Mesothelial cell of epicardium (in vitro differentiated cells): ENCODE results near the gene TARBP1. TPM values are rescaled to one million over a fixed set of nuclear protein-coding genes. Genes with fewer than 3 reads are reported as not detected.

Experiments
- DNase-seq, 2 experiments: peaks; one replicate each; pipeline ENCODE4 v3.0.0; 2021; ENCODE audit warnings: low spot score in 2 of 2; ENCODE audit not compliant: unreplicated experiment in 2 of 2
- H3K27ac Mint-ChIP-seq: 2 replicates; pipeline ENCODE4 v1.8.0; 2021; ENCODE audit warnings: mixed read lengths
- H3K27me3 Mint-ChIP-seq: 2 replicates; pipeline ENCODE4 v1.8.0; 2021; ENCODE audit warnings: low read depth, mixed read lengths
- H3K36me3 Mint-ChIP-seq: 2 replicates; pipeline ENCODE4 v1.8.0; 2021; ENCODE audit warnings: mixed read lengths
- H3K4me1 Mint-ChIP-seq: 2 replicates; pipeline ENCODE4 v1.8.0; 2021; ENCODE audit warnings: mixed read lengths
- H3K4me3 Mint-ChIP-seq: 2 replicates; pipeline ENCODE4 v1.8.0; 2021; ENCODE audit warnings: mild to moderate bottlenecking, moderate library complexity, mixed read lengths
- H3K9me3 Mint-ChIP-seq: 2 replicates; pipeline ENCODE4 v1.8.0; 2021; ENCODE audit warnings: mixed read lengths
- total RNA-seq: library from RNA; stranded (reverse); gene quantifications from 3 replicates; pipeline ENCODE4 v1.2.1, GENCODE V29; 2021
- TF ChIP-seq, protein P1 (sequence below): fragments of 200-600 bp; sonication (generic); IDR thresholded peaks from one replicate; pipeline ENCODE4 v1.5.0; 2021; ENCODE audit warnings: antibody characterized with exemption; ENCODE audit not compliant: unreplicated experiment

TARBP1 gene
- total RNA-seq, 1 donor from 2014 or later, result 66.1 TPM

DNA sequence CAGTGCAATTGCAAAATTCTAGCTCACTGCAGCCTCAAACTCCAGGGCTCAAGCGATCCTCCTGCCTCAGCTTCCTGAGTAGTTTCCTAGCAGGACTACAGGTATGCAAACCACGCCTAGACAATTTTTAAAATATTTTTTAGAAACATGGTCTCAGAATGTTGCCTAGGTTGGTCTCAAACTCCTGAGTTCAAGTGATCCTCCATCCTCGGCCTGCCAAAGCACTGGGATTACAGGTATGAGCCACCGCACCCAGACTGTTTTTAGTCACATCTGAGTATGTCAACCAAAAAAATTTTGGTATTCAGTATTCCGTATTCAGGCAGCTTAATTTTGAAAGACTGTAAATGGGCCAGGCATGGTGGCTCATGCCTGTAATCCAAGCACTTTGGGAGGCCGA lies 11.2 kb downstream of the TARBP1 start:
- no peak for DNase-seq
- Mint-ChIP-seq H3K27ac (no peak overlapping the region), H3K36me3 (peaks cover 26% of the 10 kb centered on the region), H3K9me3 (no peaks in the 10 kb centered on the region), H3K4me3 (no peak overlapping the region), H3K4me1 (no peaks in the 10 kb centered on the region), H3K27me3 (no peaks in the 10 kb centered on the region)
- TF ChIP-seq, protein P1, sequence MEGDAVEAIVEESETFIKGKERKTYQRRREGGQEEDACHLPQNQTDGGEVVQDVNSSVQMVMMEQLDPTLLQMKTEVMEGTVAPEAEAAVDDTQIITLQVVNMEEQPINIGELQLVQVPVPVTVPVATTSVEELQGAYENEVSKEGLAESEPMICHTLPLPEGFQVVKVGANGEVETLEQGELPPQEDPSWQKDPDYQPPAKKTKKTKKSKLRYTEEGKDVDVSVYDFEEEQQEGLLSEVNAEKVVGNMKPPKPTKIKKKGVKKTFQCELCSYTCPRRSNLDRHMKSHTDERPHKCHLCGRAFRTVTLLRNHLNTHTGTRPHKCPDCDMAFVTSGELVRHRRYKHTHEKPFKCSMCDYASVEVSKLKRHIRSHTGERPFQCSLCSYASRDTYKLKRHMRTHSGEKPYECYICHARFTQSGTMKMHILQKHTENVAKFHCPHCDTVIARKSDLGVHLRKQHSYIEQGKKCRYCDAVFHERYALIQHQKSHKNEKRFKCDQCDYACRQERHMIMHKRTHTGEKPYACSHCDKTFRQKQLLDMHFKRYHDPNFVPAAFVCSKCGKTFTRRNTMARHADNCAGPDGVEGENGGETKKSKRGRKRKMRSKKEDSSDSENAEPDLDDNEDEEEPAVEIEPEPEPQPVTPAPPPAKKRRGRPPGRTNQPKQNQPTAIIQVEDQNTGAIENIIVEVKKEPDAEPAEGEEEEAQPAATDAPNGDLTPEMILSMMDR, result no peak

DNA sequence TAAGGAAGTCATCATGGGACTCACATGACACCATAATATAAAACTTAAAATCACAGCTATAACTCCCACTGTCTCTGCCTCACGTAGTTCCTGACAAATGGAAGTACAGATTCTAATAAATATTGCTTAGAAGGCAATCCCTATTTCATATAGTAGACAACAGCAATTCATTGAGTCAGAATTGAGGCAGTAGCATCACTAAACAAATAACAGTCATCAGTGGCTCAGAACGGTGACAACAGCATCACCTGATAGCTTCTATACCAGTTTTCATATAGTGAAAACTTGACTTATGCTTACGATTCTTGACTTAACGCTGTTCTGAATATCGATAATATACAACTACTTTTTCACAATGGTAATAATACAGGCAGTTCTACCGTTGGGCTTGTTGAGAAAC lies 12.0 kb downstream of the TARBP1 start:
- Mint-ChIP-seq H3K36me3 (peaks cover 31% of the 10 kb centered on the region), H3K27ac (no peak overlapping the region), H3K27me3 (no peaks in the 10 kb centered on the region), H3K4me3 (no peak overlapping the region), H3K4me1 (no peaks in the 10 kb centered on the region), H3K9me3 (no peaks in the 10 kb centered on the region)
- TF ChIP-seq, protein P1, result no peak
- DNase-seq, result no peak

DNA sequence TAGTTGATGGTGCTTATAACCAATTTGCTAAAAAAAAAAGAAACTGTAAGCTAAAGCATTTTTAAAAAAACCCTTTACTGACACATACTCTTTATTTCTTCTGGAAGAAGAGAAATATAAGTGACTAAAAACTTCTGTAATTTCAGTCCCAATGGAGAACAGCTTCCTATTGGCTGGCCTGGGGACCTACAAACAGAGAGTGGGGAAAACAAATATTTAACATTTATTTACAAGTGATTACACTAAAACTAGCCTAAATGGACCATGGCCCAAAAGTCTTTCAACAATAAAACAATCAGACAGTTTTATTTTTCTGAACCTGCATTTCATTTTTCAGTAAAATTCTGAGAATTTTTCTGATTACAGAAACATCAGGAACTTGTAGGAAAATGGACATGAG lies 15.2 kb downstream of the TARBP1 start:
- peaks cover 37% of the 10 kb centered on the region for H3K36me3 Mint-ChIP-seq
- TF ChIP-seq, protein P1, result no peak
- H3K27ac Mint-ChIP-seq, result no peak overlapping the region
- no peaks in the 10 kb centered on the region for H3K4me1 Mint-ChIP-seq
- no peak for DNase-seq
- no peak overlapping the region for H3K4me3 Mint-ChIP-seq
- H3K27me3 Mint-ChIP-seq, result no peaks in the 10 kb centered on the region
- H3K9me3 Mint-ChIP-seq, result peaks cover 6% of the 10 kb centered on the region

DNA sequence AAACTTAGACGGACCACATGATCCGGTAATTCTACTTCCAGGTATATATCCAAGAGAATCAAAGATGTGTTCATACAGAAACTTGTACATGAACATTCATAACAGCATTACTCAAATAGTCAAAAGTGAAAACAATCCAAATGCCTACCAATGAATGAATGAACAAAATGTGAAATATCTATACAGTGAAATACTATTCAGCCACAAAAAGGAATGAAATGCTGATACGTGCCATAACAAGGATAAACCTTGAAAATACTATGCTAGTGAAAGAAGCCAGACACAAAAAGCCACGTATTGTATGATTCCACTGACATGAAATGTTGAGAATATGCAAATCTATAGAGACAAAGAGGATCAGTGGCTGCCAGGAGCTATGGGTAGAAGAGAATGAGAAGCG lies 18.3 kb downstream of the TARBP1 start:
- Mint-ChIP-seq H3K4me1 (no peaks in the 10 kb centered on the region), H3K4me3 (no peak overlapping the region), H3K27me3 (no peaks in the 10 kb centered on the region), H3K36me3 (peaks cover 33% of the 10 kb centered on the region), H3K9me3 (peaks cover 6% of the 10 kb centered on the region), H3K27ac (no peak overlapping the region)
- TF ChIP-seq, protein P1, result no peak
- no peak for DNase-seq

DNA sequence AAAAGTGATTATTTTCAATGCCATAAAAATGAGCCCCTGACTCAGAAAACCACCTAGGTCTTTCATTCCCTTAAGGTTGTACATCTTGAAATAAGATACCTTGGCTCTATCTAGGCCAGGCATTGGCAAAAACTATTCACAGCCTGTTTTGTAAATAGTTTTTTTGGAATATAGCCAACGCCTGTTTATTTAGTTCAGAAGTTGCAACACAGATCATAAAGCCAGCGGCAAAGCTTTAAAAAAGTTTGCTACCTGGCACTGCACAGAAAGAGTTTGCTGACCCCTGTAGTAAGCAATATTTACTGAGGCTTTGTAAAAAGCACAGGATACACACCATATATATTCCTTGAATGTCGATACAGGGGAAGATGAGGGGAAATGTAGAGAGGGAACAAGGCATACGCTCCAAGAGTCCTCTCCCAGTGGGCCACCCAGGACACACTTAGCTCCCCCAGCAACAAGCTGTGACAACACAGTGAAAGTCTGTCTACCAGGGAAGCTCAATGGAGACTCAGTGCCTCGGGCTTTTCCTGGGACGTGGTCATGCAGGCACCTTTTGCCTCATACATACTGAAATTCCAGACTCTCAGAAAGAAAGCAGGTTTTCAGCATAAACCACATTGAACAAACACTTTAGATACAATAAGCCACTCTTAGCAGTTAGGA lies 20.5 kb downstream of the TARBP1 start:
- Mint-ChIP-seq H3K4me3 (no peak overlapping the region), H3K4me1 (no peaks in the 10 kb centered on the region), H3K27me3 (no peaks in the 10 kb centered on the region), H3K36me3 (peaks cover 34% of the 10 kb centered on the region), H3K9me3 (peaks cover 6% of the 10 kb centered on the region), H3K27ac (no peak overlapping the region)
- no peak for DNase-seq
- TF ChIP-seq, protein P1, result no peak

DNA sequence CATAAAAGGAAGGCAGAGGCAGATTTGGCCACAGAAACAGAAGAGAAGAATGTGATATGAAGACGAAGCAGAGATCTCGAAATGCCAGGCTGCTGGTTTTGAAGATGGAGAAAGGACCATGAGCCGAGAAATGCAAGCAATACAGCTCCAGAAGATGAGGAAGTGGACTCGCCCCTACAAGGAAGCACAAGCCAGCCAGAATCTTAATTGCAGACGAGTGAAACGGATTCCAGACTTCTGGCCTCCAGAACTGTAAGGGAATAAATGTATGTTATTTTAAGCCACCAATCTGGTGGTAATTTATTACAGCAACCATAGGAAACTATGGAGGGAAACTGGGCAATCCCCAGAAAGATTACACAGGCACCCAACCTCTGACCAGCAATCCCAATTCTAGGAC lies 24.1 kb downstream of the TARBP1 start:
- Mint-ChIP-seq H3K27me3 (no peaks in the 10 kb centered on the region), H3K27ac (no peak overlapping the region), H3K36me3 (peaks cover 22% of the 10 kb centered on the region), H3K4me1 (no peaks in the 10 kb centered on the region), H3K9me3 (no peaks in the 10 kb centered on the region), H3K4me3 (no peak overlapping the region)
- no peak for DNase-seq
- TF ChIP-seq, protein P1, result no peak
